Activated naive CD8-positive, alpha-beta T cell treated with anti-CD3 and anti-CD28 coated beads, Interleukin-2, amount 10 ng/mL, durations not matched to agents 7 days and 5 days (primary cell): ENCODE measurements around the gene KCNK18. TPM values are rescaled to one million over a fixed set of nuclear protein-coding genes. Genes with fewer than 3 reads are reported as not detected.

Experiments
- ATAC-seq: fragments of 150-1000 bp; cut with Tn5 transposase; one replicate; pipeline ENCODE4 v1.10.0; 2021; ENCODE audit warnings: low read depth, moderate library complexity
- POLR2A ChIA-PET: fragments of 350-600 bp; sonication (Branson Sonifier 250); formaldehyde crosslinking; loops from one replicate; lab custom pipeline; 2021; ENCODE audit warnings: antibody characterized with exemption; lab: Charles Lee
- DNase-seq: peaks from one replicate; pipeline ENCODE4 v3.0.0; 2021
- H3K27ac Mint-ChIP-seq: one replicate; pipeline ENCODE4 v1.8.0; 2022; ENCODE audit warnings: mild to moderate bottlenecking, mixed read lengths
- H3K27me3 Mint-ChIP-seq: one replicate; pipeline ENCODE4 v1.8.0; 2022; ENCODE audit warnings: mild to moderate bottlenecking, moderate library complexity, mixed read lengths
- H3K36me3 Mint-ChIP-seq: one replicate; pipeline ENCODE4 v1.8.0; 2021; ENCODE audit warnings: mild to moderate bottlenecking, mixed read lengths
- H3K4me1 Mint-ChIP-seq: one replicate; pipeline ENCODE4 v1.8.0; 2021; ENCODE audit warnings: mixed read lengths
- H3K4me3 Mint-ChIP-seq: one replicate; pipeline ENCODE4 v1.8.0; 2022; ENCODE audit warnings: mild to moderate bottlenecking, moderate library complexity, mixed read lengths
- H3K9me3 Mint-ChIP-seq: one replicate; pipeline ENCODE4 v1.8.0; 2021; ENCODE audit warnings: mixed read lengths
- total RNA-seq, 2 experiments: library from RNA; stranded (reverse); gene quantifications; one replicate each; pipeline ENCODE4 v1.2.3, GENCODE V29; 2021

KCNK18 gene
- total RNA-seq = not detected

DNA sequence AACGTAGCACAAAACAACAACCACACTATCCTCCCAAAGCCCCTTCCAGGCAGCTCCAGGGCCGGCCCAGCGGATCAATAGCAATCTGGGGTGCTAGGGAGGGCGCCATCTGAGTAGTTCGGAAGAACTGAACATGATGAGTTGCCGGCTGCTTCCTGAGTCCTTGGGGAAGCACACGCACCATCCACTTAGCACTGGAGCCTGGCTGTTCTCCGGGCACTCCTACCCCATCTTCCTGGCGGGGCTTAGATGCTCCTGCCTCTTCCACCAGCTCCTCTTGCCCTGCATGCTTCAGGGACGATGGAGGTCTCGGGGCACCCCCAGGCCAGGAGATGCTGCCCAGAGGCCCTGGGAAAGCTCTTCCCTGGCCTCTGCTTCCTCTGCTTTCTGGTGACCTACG lies at the start of gene KCNK18:
TSS of gene KCNK18 (plus strand) at position 301 of the 400 bp plus-strand sequence. CDS start at position 301, 0 bp downstream.
- DNase-seq (no peak), ATAC-seq (no peak)
- H3K4me3 Mint-ChIP-seq = no peak within 1 kb of the TSS
- no peaks in the 10 kb centered on the region for H3K27me3 Mint-ChIP-seq
- H3K9me3 Mint-ChIP-seq = no peaks in the 10 kb centered on the region
- POLR2A ChIA-PET = no interaction called here
- H3K4me1 Mint-ChIP-seq = no peaks in the 10 kb centered on the region
- H3K36me3 Mint-ChIP-seq = no peaks in the 10 kb centered on the region
- no peak within 1 kb of the TSS for H3K27ac Mint-ChIP-seq

DNA sequence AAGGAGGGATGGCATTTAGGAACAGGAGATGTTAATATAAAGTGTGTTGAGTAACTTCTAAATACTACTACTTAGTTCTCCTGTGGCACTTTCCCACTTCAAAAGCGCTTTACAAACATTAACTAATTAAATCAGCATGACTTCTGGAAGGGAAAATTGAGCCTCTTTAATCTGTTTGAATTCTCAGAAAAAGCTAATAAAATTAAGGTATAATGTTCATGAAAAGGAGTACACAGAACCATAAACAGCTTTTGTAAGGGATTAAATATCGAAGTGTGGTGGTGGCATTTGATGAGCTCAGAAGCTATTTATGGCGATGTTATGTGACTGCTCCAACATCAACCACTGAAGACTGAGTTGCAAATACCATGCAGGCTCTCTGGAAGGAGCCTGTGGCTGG lies 49.0 kb upstream of the KCNK18 start:
- Mint-ChIP-seq H3K36me3 (no peaks in the 10 kb centered on the region), H3K9me3 (no peaks in the 10 kb centered on the region), H3K27me3 (peaks cover 23% of the 10 kb centered on the region), H3K4me1 (no peaks in the 10 kb centered on the region), H3K27ac (no peak overlapping the region), H3K4me3 (no peak overlapping the region)
- DNase-seq (no peak), ATAC-seq (no peak)
- POLR2A ChIA-PET = no interaction called here

DNA sequence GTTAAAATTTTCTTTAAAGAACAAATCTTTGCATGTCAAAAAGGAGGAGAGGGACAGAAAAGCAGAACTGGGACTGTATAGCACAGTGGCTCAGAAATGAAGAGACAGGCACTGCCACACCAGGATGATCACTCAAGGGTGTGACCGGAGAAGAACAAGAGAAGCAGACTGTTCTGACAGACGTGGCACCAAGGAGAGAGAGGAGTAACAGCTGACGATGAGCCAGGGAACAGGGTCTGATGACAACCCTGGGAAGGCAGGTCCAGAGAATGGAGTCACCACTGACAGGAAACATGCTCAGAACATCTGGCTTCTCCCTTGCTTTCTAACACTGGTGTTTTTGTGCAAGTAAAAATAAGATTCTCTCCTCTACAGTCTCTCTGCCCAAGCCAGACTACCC lies 44.6 kb upstream of the KCNK18 start:
- POLR2A ChIA-PET = no interaction called here
- no peaks in the 10 kb centered on the region for H3K9me3 Mint-ChIP-seq
- H3K27me3 Mint-ChIP-seq = peaks cover 30% of the 10 kb centered on the region
- no peaks in the 10 kb centered on the region for H3K4me1 Mint-ChIP-seq
- DNase-seq (no peak), ATAC-seq (no peak)
- H3K27ac Mint-ChIP-seq = no peak overlapping the region
- H3K36me3 Mint-ChIP-seq = no peaks in the 10 kb centered on the region
- H3K4me3 Mint-ChIP-seq = no peak overlapping the region

DNA sequence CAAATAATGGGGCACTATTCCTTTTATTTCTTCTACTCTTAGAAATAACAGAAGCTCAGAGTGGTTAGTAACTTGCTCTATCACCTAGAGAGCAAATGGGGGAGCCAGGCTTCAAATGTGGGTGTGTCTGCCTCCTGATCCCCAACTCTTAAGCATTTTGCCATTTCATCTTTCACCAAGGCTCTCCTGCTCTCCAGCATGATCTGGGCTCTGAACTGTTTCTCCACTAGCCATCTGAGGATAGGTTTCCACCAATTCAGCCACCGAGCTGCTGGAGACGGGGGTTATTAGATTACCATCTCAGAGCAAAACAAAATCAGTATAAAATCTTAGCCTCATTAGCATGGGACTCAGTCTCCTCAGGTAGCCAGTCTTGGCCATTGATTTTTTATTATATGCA lies 39.0 kb upstream of the KCNK18 start:
- POLR2A ChIA-PET = no interaction called here
- H3K27me3 Mint-ChIP-seq = peaks cover 67% of the 10 kb centered on the region
- H3K9me3 Mint-ChIP-seq = peaks cover 6% of the 10 kb centered on the region
- no peak for DNase-seq
- peaks cover 2% of the 10 kb centered on the region for H3K36me3 Mint-ChIP-seq
- H3K4me3 Mint-ChIP-seq = no peak overlapping the region
- ATAC-seq = no peak
- H3K4me1 Mint-ChIP-seq = peaks cover 1% of the 10 kb centered on the region
- no peak overlapping the region for H3K27ac Mint-ChIP-seq

DNA sequence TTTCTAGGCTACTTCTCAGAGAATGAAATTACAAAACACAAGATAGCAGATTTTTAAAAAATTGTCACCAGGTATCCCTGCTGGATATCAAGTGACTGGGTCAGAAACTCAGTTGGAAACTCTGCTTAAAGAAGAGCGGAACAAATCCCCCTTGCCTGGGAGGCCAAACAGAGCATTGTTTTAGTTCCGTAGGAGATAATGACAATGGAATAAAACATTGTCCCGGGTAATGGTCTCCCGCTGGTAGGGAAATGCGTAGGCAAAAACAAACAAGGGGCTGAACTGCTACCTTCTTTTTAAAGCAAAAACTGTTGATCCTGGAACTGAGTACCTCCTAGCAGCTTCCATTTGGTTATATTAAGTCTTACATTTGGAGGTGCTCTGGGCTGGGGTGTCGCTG lies 37.9 kb upstream of the KCNK18 start:
- H3K27me3 Mint-ChIP-seq = peaks cover 73% of the 10 kb centered on the region
- POLR2A ChIA-PET = no interaction called here
- H3K4me1 Mint-ChIP-seq = peaks cover 1% of the 10 kb centered on the region
- no peak overlapping the region for H3K27ac Mint-ChIP-seq
- no peak for DNase-seq
- H3K36me3 Mint-ChIP-seq = peaks cover 2% of the 10 kb centered on the region
- ATAC-seq = no peak
- H3K4me3 Mint-ChIP-seq = no peak overlapping the region
- H3K9me3 Mint-ChIP-seq = peaks cover 6% of the 10 kb centered on the region

DNA sequence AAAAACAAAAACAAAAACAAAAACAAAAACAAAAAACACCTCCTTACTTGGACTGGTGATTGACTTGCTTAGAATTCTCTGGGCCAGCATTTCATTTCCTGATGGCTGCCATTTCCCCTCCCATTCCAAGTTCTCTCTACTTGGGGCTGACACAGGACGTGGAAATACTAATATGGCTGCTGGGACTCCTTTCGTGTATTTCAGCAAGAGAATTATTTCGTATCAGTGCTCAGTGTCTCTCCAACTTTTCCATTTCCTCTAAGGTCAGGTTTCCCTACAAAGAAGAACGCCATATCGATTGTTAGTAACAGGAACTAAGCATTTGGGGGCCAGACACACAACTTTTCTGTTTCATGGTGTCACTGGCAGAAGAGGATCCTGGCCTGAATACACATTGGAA lies 36.7 kb upstream of the KCNK18 start:
- Mint-ChIP-seq H3K27ac (no peak overlapping the region), H3K4me3 (no peak overlapping the region), H3K9me3 (peaks cover 6% of the 10 kb centered on the region), H3K27me3 (peaks cover 82% of the 10 kb centered on the region), H3K36me3 (peaks cover 2% of the 10 kb centered on the region), H3K4me1 (peaks cover 6% of the 10 kb centered on the region)
- DNase-seq = no peak
- ATAC-seq = no peak
- POLR2A ChIA-PET = no interaction called here

DNA sequence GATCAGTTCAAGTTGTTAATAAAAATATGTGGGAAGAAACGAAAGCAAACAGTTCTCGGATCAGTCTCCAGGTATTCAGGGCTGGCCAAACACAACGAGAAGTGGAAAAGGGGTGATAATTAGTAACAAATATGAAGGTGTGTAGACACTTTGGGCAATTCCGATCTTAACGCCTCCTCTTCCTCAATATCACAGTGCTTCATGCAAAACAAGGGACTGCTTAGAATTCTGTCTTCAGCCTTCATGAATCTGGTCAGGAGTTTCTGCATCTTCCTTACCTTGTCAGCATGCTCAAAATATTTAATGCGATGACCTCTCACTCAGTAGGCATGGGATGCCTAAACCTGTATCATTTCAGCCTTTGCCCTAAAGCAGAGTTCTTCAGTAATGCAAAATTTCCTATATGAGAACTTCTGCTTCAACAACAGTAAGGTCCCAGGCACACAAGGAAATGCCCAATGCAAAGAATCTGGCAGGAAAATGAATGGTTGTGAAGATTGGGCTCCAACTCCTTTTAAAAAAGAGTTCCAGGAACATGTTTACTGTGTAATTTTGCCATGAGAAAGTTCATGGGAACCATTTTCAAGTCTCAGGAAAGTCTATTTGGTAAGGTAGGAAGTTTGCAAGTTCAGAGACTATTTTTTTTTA lies 35.8 kb upstream of the KCNK18 start:
- ATAC-seq (no peak), DNase-seq (no peak)
- peaks cover 6% of the 10 kb centered on the region for H3K9me3 Mint-ChIP-seq
- H3K4me1 Mint-ChIP-seq = peaks cover 7% of the 10 kb centered on the region
- H3K27me3 Mint-ChIP-seq = peaks cover 86% of the 10 kb centered on the region
- POLR2A ChIA-PET = no interaction called here
- no peak overlapping the region for H3K4me3 Mint-ChIP-seq
- H3K27ac Mint-ChIP-seq = no peak overlapping the region
- H3K36me3 Mint-ChIP-seq = peaks cover 2% of the 10 kb centered on the region

DNA sequence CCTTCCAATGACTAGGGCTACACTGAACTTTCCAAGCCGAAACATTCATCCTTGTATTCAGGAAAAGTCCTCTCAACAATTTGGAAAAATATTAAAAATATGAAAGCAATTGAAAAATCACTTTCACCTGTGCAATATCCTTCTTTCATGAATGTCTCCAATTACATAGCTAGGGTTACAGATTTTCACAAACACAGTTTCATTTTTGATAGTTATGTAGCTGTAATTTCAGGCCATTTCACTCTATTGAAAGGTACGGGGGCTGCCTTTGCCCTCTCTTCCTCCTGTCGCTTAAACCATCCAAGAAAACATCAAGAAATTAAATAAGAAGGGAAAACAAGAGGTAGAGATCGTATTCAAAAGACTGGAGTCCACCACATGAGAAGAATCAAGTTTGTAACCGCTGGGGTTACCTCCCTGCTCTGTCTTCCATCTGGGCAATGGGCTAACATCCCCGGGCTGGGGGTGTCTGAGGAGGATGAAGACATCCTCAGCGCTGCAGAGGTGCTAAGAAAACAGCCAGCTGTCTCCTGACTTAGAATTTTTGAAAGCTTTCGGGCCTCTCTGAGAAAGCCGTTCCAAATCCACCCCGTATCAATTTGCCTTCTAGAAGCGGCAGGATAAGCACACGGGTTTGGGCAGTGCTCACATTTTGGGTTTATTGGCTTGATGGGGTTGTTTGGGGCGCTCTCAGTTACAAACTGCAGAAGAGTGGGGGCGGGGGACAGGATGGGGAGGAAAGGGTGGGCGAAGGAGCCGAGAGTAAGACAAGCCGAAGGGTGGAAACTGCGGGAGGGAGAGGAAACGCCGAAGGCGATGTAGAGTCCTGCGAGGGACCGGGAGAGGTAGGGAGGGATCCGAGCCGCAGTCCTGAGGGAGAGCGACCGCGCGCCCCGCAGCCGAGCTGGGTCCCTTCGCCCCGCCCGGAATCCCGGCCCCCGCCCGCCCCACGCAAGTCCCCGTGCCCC lies 34.9 kb upstream of the KCNK18 start:
- peak overlapping the region; percentile 39 for H3K4me3 Mint-ChIP-seq
- H3K9me3 Mint-ChIP-seq = peaks cover 6% of the 10 kb centered on the region
- H3K4me1 Mint-ChIP-seq = peaks cover 9% of the 10 kb centered on the region
- DNase-seq (no peak), ATAC-seq (no peak)
- H3K36me3 Mint-ChIP-seq = peaks cover 2% of the 10 kb centered on the region
- peaks cover 87% of the 10 kb centered on the region for H3K27me3 Mint-ChIP-seq
- POLR2A ChIA-PET = no interaction called here
- H3K27ac Mint-ChIP-seq = peak overlapping the region; percentile 23

DNA sequence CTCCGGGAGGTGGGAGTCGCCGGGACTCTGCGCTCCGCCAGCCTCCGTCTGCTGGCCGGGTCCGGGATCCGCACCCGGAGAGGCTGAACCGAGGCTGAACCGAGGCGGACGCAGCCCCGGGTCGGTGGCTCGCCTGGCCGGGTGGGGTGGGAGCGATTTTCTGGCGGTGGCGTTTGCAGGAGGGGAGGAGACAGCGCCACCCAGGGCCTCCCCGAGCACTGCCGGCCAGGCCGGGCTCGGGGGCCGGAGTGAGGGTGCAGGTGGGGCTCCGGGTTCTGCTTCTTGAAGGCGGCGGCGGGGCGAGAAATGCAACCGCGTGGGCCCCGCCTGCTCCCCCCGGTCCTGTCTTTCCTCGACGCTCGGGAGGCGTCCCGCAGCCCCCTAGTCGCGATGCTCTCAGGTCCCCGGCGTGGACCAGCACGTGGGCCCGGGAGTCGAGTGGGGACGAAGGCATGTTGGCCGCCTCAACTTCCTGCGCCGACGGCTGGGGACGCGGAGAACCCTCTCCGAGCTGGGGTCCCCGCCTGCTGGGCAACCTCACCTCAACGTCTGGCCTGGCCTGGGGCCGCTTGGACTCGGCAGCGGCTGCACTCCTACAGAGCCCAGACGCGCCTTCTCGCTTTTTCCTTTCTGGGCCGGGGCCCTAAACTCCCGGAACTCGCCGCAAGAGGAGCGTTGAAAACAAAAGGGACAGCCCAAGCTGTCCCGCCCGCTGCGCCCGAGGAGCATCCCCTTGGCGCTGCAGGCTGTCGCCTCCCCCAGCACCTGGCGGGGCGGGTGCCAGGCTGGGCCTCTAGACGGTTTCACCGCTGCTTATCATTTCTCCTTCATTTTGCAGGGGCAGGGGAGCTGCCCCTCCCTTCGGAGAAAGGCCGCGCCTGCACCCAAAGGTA lies 34.0 kb upstream of the KCNK18 start:
- ATAC-seq = no peak
- peak; percentile 30 for DNase-seq
- POLR2A ChIA-PET = no interaction called here
- Mint-ChIP-seq H3K4me1 (peaks cover 9% of the 10 kb centered on the region), H3K9me3 (peaks cover 6% of the 10 kb centered on the region), H3K4me3 (no peak overlapping the region), H3K27me3 (peaks cover 87% of the 10 kb centered on the region), H3K27ac (no peak overlapping the region), H3K36me3 (peaks cover 2% of the 10 kb centered on the region)

DNA sequence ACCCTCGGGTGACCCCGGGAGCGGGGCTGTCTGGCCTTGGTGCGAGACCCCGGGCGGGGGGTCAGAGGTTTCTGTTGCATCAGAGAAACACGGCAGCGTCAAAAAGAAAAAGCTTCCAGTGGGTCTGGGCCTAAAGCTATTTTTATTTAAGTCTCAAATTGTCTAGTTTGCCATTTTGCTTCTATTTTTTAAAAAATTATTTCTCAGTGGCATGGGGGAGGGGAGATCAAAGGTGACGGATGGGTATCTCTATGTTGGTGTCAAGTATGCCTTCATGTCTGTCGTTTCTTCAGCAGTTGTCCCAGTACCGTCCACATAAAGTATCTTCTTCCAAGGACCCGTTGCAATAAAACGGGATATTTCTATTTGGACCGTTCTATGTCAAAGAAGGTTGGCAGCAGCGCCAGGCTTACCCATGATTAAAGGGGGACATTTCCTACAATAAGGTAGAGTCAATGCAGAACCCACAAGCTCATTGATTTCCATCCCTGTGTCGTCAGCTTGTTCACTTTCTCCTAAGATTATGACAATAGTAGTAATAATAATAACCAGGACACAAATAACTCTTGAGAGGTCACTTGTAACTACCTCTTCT lies 33.2 kb upstream of the KCNK18 start:
- POLR2A ChIA-PET = no interaction called here
- peaks cover 2% of the 10 kb centered on the region for H3K36me3 Mint-ChIP-seq
- H3K4me3 Mint-ChIP-seq = no peak overlapping the region
- H3K27ac Mint-ChIP-seq = peak overlapping the region; percentile 34
- peaks cover 6% of the 10 kb centered on the region for H3K9me3 Mint-ChIP-seq
- peaks cover 11% of the 10 kb centered on the region for H3K4me1 Mint-ChIP-seq
- ATAC-seq = no peak
- peaks cover 88% of the 10 kb centered on the region for H3K27me3 Mint-ChIP-seq
- no peak for DNase-seq

GRCh38 chr10:117164592-117165537 lies 32.4 kb upstream of the KCNK18 start:
- peak; percentile 31 for DNase-seq
- no peak for ATAC-seq
- H3K27me3 Mint-ChIP-seq = peaks cover 88% of the 10 kb centered on the region
- H3K9me3 Mint-ChIP-seq = peaks cover 6% of the 10 kb centered on the region
- peaks cover 14% of the 10 kb centered on the region for H3K4me1 Mint-ChIP-seq
- POLR2A ChIA-PET = no interaction called here
- H3K4me3 Mint-ChIP-seq = no peak overlapping the region
- no peak overlapping the region for H3K27ac Mint-ChIP-seq
- peaks cover 2% of the 10 kb centered on the region for H3K36me3 Mint-ChIP-seq
